HG03095 (cell line): ENCODE data around the gene AP1S1.
"Not testable (repeated sequence)": the region's sequence is repeated elsewhere in the genome, so short reads cannot be mapped to it uniquely, and the experiment has no call there.

Source experiments
- ATAC-seq: cut with Tn5 transposase; IDR thresholded peaks from one replicate; pipeline ENCODE4 v1.9.1; 2021; ENCODE audit warnings: moderate library complexity; ENCODE audit not compliant: unreplicated experiment

The AP1S1 gene

GRCh38 chr7:101199522-101199921 is 45.2 kb downstream of the AP1S1 start:
- not testable (repeated sequence) for ATAC-seq

- ATAC-seq, result no peak
Observed at GRCh38 chr7:101200504-101200861, 46.2 kb downstream of the AP1S1 start.

GRCh38 chr7:101200862-101201599 is 46.8 kb downstream of the AP1S1 start, which contains the start of gene MOGAT3:
TSS of gene MOGAT3 (minus strand) at chr7:101201036. CDS start at chr7:101200854, 182 bp downstream.
- no peak for ATAC-seq

- ATAC-seq, result no peak
Observed at GRCh38 chr7:101201695-101202602, 47.7 kb downstream of the AP1S1 start.

- ATAC-seq, result no peak
Observed at GRCh38 chr7:101202603-101202918, 48.3 kb downstream of the AP1S1 start.

- not testable (repeated sequence) for ATAC-seq
Observed at GRCh38 chr7:101203740-101204738, 49.8 kb downstream of the AP1S1 start.

GRCh38 chr7:101205901-101206664 is 51.8 kb downstream of the AP1S1 start:
- ATAC-seq, result no peak

- no peak for ATAC-seq
Observed at GRCh38 chr7:101206665-101207042, 52.4 kb downstream of the AP1S1 start.

GRCh38 chr7:101207459-101207858 is 53.2 kb downstream of the AP1S1 start:
- ATAC-seq, result no peak

- no peak for ATAC-seq
Observed at GRCh38 chr7:101208794-101209193, 54.5 kb downstream of the AP1S1 start.

- no peak for ATAC-seq
Observed at GRCh38 chr7:101210143-101210542, 55.9 kb downstream of the AP1S1 start.
